GM12873 (cell line): ENCODE results near the gene FBXO11.

Experiments used
- CTCF ChIP-seq: IDR thresholded peaks from 2 replicates; pipeline ENCODE4 v1.5.1; 2012; ENCODE audit warnings: low read depth, mild to moderate bottlenecking, moderate library complexity, low read length, control low read depth; ENCODE audit not compliant: insufficient read depth; ENCODE audit errors: missing control alignments

Gene FBXO11

DNA sequence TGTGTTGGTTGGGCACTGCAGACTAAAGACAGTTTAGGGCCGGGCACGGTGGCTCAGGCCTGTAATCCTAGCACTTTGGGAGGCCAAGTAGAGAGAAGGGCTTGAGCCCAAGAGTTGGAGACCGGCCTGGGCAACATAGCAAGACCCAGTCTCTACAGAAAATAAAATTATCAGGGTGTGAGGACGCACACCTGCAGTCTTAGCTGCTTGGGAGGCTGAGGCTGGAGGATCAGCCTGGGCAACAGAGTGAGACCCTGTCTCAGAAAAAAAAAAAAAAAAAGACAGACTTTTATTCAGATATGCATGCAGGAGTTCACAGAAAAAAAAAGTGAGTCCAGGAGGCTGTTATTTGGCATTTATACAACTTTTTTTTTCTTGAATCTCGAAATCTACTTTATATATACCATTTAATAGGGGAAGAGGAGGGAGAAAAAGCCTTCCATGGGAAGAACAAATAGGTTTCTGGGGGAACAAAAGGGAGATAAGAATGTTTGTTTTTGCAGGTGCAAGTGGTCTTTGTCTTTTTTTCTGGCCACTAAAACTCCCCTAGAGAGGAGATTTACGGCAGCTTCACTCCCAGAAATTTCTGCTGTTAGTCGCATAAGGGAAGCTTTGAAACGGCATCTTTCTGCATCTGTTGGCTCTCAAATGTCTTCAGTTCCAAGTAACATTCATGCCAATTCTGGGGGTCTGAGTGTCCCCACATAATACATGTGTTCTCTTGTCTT, 127.4 kb downstream of the FBXO11 start:
- TF ChIP-seq CTCF: no peak

DNA sequence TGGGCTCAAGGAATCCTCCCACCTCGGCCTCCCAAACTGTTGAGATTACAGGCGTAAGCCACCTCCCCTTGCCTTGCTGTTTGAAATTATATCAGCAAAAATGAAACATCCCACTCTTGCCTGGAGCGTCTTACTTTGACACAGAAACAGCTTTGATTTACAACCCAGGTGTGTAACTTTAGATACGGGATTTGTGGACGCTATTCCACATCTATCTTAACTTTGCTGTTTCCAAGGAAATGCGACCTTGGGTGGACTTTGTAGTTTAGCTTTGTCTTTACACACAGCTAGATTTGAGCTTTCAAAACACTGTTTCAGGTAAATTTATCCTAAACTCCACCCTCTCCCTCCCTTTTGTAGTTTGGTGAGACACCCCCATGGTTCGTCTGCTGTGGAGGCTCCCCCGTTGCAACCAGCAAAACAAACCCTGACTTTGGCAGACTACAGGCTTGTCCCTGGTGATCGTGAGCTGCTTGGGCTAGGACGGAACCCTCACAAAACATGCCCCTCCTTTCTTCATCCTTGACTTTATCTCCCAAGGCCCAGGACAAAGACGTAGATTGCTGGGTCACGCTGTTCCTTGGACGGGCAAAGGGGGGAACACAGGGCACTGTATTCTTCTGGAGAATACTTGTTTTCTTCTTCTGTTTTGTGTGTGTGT, 128.9 kb downstream of the FBXO11 start:
- no peak for TF ChIP-seq CTCF

DNA sequence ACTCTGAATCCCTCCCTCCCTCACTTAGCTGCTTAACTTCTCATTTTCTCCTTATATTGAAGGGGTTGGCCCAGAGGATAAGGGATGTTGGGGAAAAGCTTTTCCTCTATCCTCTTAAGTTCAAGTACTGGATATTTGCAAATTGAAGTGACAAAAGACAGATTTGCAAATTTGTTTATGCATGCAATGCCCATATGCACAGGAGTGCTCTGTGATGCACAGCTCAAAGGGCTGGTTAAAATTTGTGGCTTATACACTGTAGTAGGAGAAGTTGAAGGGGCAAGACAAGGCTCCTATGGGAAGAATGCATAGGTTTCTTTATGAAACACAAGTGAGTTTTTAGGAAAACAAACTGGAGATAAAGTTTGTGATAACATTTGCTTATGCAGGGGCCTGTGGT, 131.7 kb downstream of the FBXO11 start:
- no peak for TF ChIP-seq CTCF

- no peak for TF ChIP-seq CTCF
Measured at GRCh38 chr2:47772343-47772742, 134.0 kb downstream of the FBXO11 start.

DNA sequence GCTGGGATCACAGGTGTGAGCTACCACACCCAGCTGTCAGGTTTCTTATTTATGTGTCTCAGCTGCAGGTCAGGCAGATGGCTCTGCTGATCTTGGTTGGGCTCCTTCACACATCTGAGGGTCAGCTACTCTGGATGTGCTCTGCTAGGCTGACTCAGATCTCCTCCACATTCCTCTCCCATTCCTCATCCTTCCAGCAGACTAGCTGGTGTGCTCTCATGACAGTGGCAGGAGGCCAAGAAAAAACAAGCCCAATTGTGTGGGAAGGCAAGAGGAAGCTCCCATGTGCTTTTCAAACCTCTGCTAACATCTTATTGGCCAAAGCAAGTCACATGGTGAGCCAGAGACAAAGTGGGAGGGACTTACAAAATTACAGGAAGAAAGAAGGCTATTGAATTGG, 135.1 kb downstream of the FBXO11 start:
- TF ChIP-seq CTCF: no peak

DNA sequence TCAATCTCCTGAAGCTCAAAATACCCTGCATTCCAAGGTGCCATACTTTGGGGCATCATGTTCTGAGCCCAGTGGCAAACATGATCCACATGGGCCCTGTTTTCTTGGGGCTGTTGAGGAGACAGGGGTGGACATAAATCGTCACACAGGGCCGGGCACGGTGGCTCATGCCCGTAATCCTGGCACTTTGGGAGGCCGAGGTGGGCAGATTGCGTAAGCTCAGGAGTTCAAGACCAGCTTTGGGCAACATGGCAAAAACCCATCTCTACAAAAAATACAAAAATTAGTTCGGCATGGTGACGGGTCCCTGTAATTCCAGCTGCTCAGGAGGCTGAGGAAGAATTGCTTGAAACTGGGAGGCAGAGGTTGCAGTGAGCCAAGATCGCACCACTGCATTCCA, 137.0 kb downstream of the FBXO11 start:
- TF ChIP-seq CTCF: no peak

DNA sequence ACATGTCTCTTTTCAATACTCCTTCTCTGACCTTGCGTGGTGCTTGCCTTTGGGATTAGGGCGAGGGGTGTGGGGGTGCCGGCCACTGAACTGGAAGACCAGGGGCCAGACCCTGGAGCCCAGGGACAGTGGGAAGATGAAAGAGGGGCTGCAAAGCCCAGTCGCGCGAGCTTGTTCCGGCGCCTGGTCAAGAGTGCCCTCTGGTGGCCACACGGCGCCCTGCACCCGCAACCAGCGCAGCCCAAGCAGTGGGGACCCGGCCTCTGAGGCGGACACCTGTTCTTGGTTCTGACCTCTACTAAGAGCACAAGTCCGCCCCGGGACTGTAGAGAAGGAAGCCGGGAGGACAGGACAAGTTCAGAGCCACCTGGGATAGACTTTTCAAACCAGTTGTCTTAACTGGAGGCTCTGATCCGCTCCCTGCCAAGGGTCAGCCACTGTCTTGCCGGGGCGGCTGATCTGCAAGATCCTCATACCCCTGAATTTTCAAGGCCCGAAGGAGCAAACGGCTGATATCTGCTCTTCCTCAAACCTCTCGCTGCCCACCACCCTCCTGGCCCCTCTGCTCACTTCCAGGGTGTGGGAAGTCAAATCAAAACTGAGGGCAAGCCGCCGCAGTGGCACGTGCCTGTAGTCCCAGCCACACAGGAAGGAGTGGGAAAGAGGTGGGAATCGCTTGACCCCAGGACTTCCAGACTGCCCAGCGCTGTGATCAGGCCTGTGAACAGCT, 138.3 kb downstream of the FBXO11 start:
- TF ChIP-seq CTCF: peak; percentile 98
